ENCODE results near the gene ZNF860.

The ZNF860 gene

GRCh38 chr3:31973081-31973480 is 8.5 kb upstream of the ZNF860 start:
- Histone ChIP-seq H3K4me1 (ENCODE audit: insufficient read depth, insufficient read length) (peaks cover 3% of the 10 kb centered on the region), H3K9me3 (ENCODE audit: insufficient read depth, low read length) (no peaks in the 10 kb centered on the region), H3K4me3 (ENCODE audit: insufficient read length, low read depth) (no peak overlapping the region), H3K27me3 (ENCODE audit: insufficient read depth, insufficient read length) (no peaks in the 10 kb centered on the region), H3K9ac (ENCODE audit: insufficient read length, low read depth) (no peak overlapping the region), H3K36me3 (ENCODE audit: insufficient read depth, insufficient read length, low read length) (peaks cover 20% of the 10 kb centered on the region)
- DNase-seq (ENCODE audit: low read depth, low spot score), result no peak
- TF ChIP-seq ZNF274 (IDR thresholded peaks at IDR 0.05; ENCODE audit: low read depth, low read length) (no peak), SUZ12 (IDR thresholded peaks at IDR 0.05; ENCODE audit: extremely low read depth, insufficient read depth, insufficient read length) (no peak), YY1 (IDR thresholded peaks at IDR 0.05; ENCODE audit: insufficient read depth, insufficient read length) (no peak)

- Histone ChIP-seq H3K36me3 (ENCODE audit: insufficient read depth, insufficient read length, low read length) (peaks cover 26% of the 10 kb centered on the region), H3K9ac (ENCODE audit: insufficient read length, low read depth) (no peak overlapping the region), H3K9me3 (ENCODE audit: insufficient read depth, low read length) (no peaks in the 10 kb centered on the region), H3K4me1 (ENCODE audit: insufficient read depth, insufficient read length) (peaks cover 3% of the 10 kb centered on the region), H3K4me3 (ENCODE audit: insufficient read length, low read depth) (no peak overlapping the region), H3K27me3 (ENCODE audit: insufficient read depth, insufficient read length) (no peaks in the 10 kb centered on the region)
- no peak for DNase-seq (ENCODE audit: low read depth, low spot score)
- TF ChIP-seq ZNF274 (IDR thresholded peaks at IDR 0.05; ENCODE audit: low read depth, low read length), result no peak
- TF ChIP-seq SUZ12 (IDR thresholded peaks at IDR 0.05; ENCODE audit: extremely low read depth, insufficient read depth, insufficient read length), result no peak
- TF ChIP-seq YY1 (IDR thresholded peaks at IDR 0.05; ENCODE audit: insufficient read depth, insufficient read length), result no peak
Measured at GRCh38 chr3:31973837-31974236, 7.7 kb upstream of the ZNF860 start.

- Histone ChIP-seq H3K27me3 (ENCODE audit: insufficient read depth, insufficient read length) (no peaks in the 10 kb centered on the region), H3K36me3 (ENCODE audit: insufficient read depth, insufficient read length, low read length) (peaks cover 32% of the 10 kb centered on the region), H3K4me1 (ENCODE audit: insufficient read depth, insufficient read length) (peaks cover 3% of the 10 kb centered on the region), H3K4me3 (ENCODE audit: insufficient read length, low read depth) (no peak overlapping the region), H3K9ac (ENCODE audit: insufficient read length, low read depth) (no peak overlapping the region), H3K9me3 (ENCODE audit: insufficient read depth, low read length) (no peaks in the 10 kb centered on the region)
- DNase-seq (ENCODE audit: low read depth, low spot score), result no peak
- TF ChIP-seq YY1 (IDR thresholded peaks at IDR 0.05; ENCODE audit: insufficient read depth, insufficient read length) (no peak), SUZ12 (IDR thresholded peaks at IDR 0.05; ENCODE audit: extremely low read depth, insufficient read depth, insufficient read length) (no peak), ZNF274 (IDR thresholded peaks at IDR 0.05; ENCODE audit: low read depth, low read length) (no peak)
Measured at GRCh38 chr3:31974471-31974870, 7.1 kb upstream of the ZNF860 start.

- H3K9ac ChIP-seq (ENCODE audit: insufficient read length, low read depth), result no peak overlapping the region
- H3K9me3 ChIP-seq (ENCODE audit: insufficient read depth, low read length), result no peaks in the 10 kb centered on the region
- TF ChIP-seq ZNF274 (IDR thresholded peaks at IDR 0.05; ENCODE audit: low read depth, low read length), result no peak
- no peak for TF ChIP-seq YY1 (IDR thresholded peaks at IDR 0.05; ENCODE audit: insufficient read depth, insufficient read length)
- TF ChIP-seq SUZ12 (IDR thresholded peaks at IDR 0.05; ENCODE audit: extremely low read depth, insufficient read depth, insufficient read length), result no peak
- no peak for DNase-seq (ENCODE audit: low read depth, low spot score)
- H3K4me1 ChIP-seq (ENCODE audit: insufficient read depth, insufficient read length), result peaks cover 2% of the 10 kb centered on the region
- peaks cover 35% of the 10 kb centered on the region for H3K36me3 ChIP-seq (ENCODE audit: insufficient read depth, insufficient read length, low read length)
- no peak overlapping the region for H3K4me3 ChIP-seq (ENCODE audit: insufficient read length, low read depth)
- no peaks in the 10 kb centered on the region for H3K27me3 ChIP-seq (ENCODE audit: insufficient read depth, insufficient read length)
Measured at GRCh38 chr3:31974964-31975363, 6.6 kb upstream of the ZNF860 start.

GRCh38 chr3:31976302-31976701 is 5.2 kb upstream of the ZNF860 start:
- no peaks in the 10 kb centered on the region for H3K9me3 ChIP-seq (ENCODE audit: insufficient read depth, low read length)
- peaks cover 4% of the 10 kb centered on the region for H3K27me3 ChIP-seq (ENCODE audit: insufficient read depth, insufficient read length)
- H3K4me1 ChIP-seq (ENCODE audit: insufficient read depth, insufficient read length), result no peaks in the 10 kb centered on the region
- no peak overlapping the region for H3K9ac ChIP-seq (ENCODE audit: insufficient read length, low read depth)
- no peak overlapping the region for H3K4me3 ChIP-seq (ENCODE audit: insufficient read length, low read depth)
- H3K36me3 ChIP-seq (ENCODE audit: insufficient read depth, insufficient read length, low read length), result peaks cover 35% of the 10 kb centered on the region
- no peak for DNase-seq (ENCODE audit: low read depth, low spot score)
- no peak for TF ChIP-seq SUZ12 (IDR thresholded peaks at IDR 0.05; ENCODE audit: extremely low read depth, insufficient read depth, insufficient read length)
- TF ChIP-seq YY1 (IDR thresholded peaks at IDR 0.05; ENCODE audit: insufficient read depth, insufficient read length), result no peak
- TF ChIP-seq ZNF274 (IDR thresholded peaks at IDR 0.05; ENCODE audit: low read depth, low read length), result no peak

- Histone ChIP-seq H3K27me3 (ENCODE audit: insufficient read depth, insufficient read length) (peaks cover 18% of the 10 kb centered on the region), H3K4me1 (ENCODE audit: insufficient read depth, insufficient read length) (no peaks in the 10 kb centered on the region), H3K4me3 (ENCODE audit: insufficient read length, low read depth) (no peak overlapping the region), H3K9ac (ENCODE audit: insufficient read length, low read depth) (no peak overlapping the region), H3K9me3 (ENCODE audit: insufficient read depth, low read length) (no peaks in the 10 kb centered on the region), H3K36me3 (ENCODE audit: insufficient read depth, insufficient read length, low read length) (peaks cover 35% of the 10 kb centered on the region)
- TF ChIP-seq ZNF274 (IDR thresholded peaks at IDR 0.05; ENCODE audit: low read depth, low read length), result no peak
- TF ChIP-seq YY1 (IDR thresholded peaks at IDR 0.05; ENCODE audit: insufficient read depth, insufficient read length), result no peak
- no peak for TF ChIP-seq SUZ12 (IDR thresholded peaks at IDR 0.05; ENCODE audit: extremely low read depth, insufficient read depth, insufficient read length)
- no peak for DNase-seq (ENCODE audit: low read depth, low spot score)
Measured at GRCh38 chr3:31977736-31978135, 3.8 kb upstream of the ZNF860 start.

GRCh38 chr3:31978553-31978952 is 3.0 kb upstream of the ZNF860 start:
- H3K9ac ChIP-seq (ENCODE audit: insufficient read length, low read depth), result no peak overlapping the region
- DNase-seq (ENCODE audit: low read depth, low spot score), result no peak
- no peak overlapping the region for H3K4me3 ChIP-seq (ENCODE audit: insufficient read length, low read depth)
- H3K4me1 ChIP-seq (ENCODE audit: insufficient read depth, insufficient read length), result no peaks in the 10 kb centered on the region
- no peak for TF ChIP-seq ZNF274 (IDR thresholded peaks at IDR 0.05; ENCODE audit: low read depth, low read length)
- TF ChIP-seq SUZ12 (IDR thresholded peaks at IDR 0.05; ENCODE audit: extremely low read depth, insufficient read depth, insufficient read length), result no peak
- no peak for TF ChIP-seq YY1 (IDR thresholded peaks at IDR 0.05; ENCODE audit: insufficient read depth, insufficient read length)
- no peaks in the 10 kb centered on the region for H3K9me3 ChIP-seq (ENCODE audit: insufficient read depth, low read length)
- peaks cover 35% of the 10 kb centered on the region for H3K36me3 ChIP-seq (ENCODE audit: insufficient read depth, insufficient read length, low read length)
- H3K27me3 ChIP-seq (ENCODE audit: insufficient read depth, insufficient read length), result peaks cover 26% of the 10 kb centered on the region

All from NT2/D1 (cell line).